HCT116 (cell line): ENCODE measurements around the gene SSNA1.
A peak's percentile ranks its signal among the peaks of the same experiment; 100 is the strongest.

Experiments
- EZH2 ChIP-seq: fragments of 200-600 bp; sonication (generic); IDR thresholded peaks from 2 replicates; pipeline ENCODE4 v1.6.1; 2017; ENCODE audit warnings: antibody characterized with exemption, mixed run types
- MAX ChIP-seq: IDR thresholded peaks from 2 replicates; pipeline ENCODE4 v1.6.1; 2012
- POLR2A ChIP-seq: IDR thresholded peaks from 2 replicates; pipeline ENCODE4 v1.7.0; 2011; ENCODE audit warnings: borderline replicate concordance; ENCODE audit not compliant: insufficient read depth, insufficient read length; ENCODE audit errors: extremely low read depth
- POLR2AphosphoS5 ChIP-seq: IDR thresholded peaks from 2 replicates; pipeline ENCODE4 v1.6.1; 2011; ENCODE audit warnings: mild to moderate bottlenecking, low read depth, low read length, moderate library complexity
- SP1 ChIP-seq: IDR thresholded peaks from 2 replicates; pipeline ENCODE4 v1.6.1; 2012; ENCODE audit warnings: low read depth
- TF ChIP-seq, protein P1 (sequence below), 3 experiments: fragments of 200-600 bp in 1 of 3; sonication (generic) in 1 of 3; IDR thresholded peaks in 2 of 3; conservative IDR thresholded peaks in 1 of 3; 2 replicates each; pipeline ENCODE4 v1.5.1; 2012 to 2017; ENCODE audit warnings: low read depth in 2 of 3, low read length in 2 of 3, antibody characterized with exemption in 1 of 3, borderline replicate concordance in 1 of 3, control low read depth in 1 of 3, mild to moderate bottlenecking in 1 of 3, mixed read lengths in 1 of 3, mixed run types in 1 of 3, moderate library complexity in 1 of 3; ENCODE audit not compliant: insufficient read depth in 1 of 3

GRCh38 chr9:137217276-137218211, 29.1 kb downstream of the SSNA1 start:
- TF ChIP-seq EZH2 (no peak), POLR2AphosphoS5 (peak; percentile 80), MAX (no peak), POLR2A (peak; percentile 34), SP1 (no peak)
- TF ChIP-seq, protein P1, sequence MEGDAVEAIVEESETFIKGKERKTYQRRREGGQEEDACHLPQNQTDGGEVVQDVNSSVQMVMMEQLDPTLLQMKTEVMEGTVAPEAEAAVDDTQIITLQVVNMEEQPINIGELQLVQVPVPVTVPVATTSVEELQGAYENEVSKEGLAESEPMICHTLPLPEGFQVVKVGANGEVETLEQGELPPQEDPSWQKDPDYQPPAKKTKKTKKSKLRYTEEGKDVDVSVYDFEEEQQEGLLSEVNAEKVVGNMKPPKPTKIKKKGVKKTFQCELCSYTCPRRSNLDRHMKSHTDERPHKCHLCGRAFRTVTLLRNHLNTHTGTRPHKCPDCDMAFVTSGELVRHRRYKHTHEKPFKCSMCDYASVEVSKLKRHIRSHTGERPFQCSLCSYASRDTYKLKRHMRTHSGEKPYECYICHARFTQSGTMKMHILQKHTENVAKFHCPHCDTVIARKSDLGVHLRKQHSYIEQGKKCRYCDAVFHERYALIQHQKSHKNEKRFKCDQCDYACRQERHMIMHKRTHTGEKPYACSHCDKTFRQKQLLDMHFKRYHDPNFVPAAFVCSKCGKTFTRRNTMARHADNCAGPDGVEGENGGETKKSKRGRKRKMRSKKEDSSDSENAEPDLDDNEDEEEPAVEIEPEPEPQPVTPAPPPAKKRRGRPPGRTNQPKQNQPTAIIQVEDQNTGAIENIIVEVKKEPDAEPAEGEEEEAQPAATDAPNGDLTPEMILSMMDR (IDR thresholded peaks at IDR 0.05 in 2 of 3, conservative IDR thresholded peaks at IDR 0.05 in 1 of 3; ENCODE audit: borderline replicate concordance in 1 of 3, insufficient read depth in 1 of 3, low read depth in 2 of 3, low read length in 2 of 3) = no peak
